EL (cell line): Measurements from ENCODE around the gene BPIFB2.

Experiments used
- DNase-seq: peaks from one replicate; pipeline ENCODE4 v3.0.0-alpha.2; 2016

The BPIFB2 gene

DNA sequence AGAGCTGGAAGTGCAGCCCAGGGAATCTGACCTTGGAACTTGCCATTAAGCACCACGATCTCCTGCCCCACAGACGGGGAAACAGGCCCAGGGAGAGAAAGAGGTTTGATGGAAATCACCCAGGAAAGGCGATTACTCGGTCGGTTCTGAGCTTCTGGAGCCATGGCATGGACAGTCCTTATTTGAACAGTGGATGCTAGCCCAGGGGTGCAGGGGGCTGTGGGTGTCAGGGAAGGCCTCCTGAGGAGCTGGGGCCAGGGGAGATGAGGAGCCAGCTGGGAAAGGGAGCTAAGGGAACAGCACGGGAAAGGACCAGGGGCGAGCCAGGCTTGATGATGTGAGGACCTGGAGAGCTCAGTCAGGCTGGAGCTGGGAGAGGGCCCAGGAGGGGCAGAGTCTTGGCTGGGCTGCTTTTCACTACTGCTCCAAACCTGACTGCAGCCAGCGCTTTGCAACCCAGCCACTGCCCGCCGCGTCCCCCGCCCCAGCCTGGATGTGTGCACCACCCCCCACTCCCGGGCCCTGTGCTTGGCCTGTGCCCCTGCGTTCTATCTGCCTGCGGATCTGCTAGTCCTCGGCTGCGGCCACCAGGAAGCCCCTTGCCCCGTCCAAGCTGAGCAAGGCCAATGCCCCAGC is 21.1 kb upstream of the BPIFB2 start:
- DNase-seq, result no peak

GRCh38 chr20:32987044-32987825 is 20.3 kb upstream of the BPIFB2 start:
- DNase-seq, result no peak

GRCh38 chr20:32988008-32988407 is 19.5 kb upstream of the BPIFB2 start:
- DNase-seq, result no peak

- no peak for DNase-seq
Observed at GRCh38 chr20:32989507-32990283, 17.8 kb upstream of the BPIFB2 start.

- no peak for DNase-seq
Observed at GRCh38 chr20:32990426-32990825, 17.1 kb upstream of the BPIFB2 start.

DNA sequence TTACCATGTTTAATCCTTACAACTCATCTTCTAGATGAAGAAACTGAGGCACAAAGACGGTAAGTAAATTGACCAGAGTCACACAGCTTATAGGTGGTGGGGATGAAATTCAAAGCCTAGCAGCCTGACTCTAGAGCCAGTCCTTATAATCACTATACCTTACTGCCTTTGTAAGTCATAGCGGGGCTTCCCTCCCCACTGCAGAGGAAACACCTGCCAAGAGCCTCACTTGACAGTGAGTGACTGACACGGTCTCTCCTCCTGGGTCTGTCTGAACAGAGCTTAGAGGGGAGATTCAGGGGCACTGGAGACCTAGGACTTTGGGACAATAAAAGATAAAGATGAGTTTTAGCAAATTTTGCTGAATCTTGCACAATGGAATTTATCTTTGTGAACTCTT is 16.1 kb upstream of the BPIFB2 start:
- DNase-seq, result no peak

- no peak for DNase-seq
Observed at GRCh38 chr20:32991792-32992641, 15.5 kb upstream of the BPIFB2 start.

DNA sequence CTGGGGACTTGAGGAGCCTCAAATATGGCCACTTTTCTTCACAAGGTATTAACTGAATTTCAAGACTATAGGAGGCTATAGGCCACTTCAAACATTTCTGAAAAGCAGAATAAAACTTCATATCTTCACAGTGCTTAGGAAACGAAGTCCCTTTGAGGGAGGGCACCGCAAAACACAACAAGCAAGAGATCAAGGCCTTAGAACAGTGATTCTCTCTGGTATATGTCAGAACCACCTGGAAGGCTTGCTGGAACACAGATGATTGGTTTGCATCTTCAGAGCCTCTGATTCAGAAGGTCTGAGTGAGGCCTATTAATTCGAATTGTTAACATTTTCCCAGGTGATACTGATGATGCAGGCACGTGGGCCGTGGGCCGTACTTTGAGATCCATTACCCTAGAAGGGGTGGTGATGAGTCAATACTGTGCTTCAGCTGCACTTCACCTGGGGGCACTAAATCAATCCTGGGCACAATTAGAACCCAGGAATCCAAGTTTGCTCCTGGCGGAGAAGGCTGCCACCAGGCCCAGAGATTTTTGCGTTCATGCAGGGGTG is 13.9 kb upstream of the BPIFB2 start:
- DNase-seq, result no peak

DNA sequence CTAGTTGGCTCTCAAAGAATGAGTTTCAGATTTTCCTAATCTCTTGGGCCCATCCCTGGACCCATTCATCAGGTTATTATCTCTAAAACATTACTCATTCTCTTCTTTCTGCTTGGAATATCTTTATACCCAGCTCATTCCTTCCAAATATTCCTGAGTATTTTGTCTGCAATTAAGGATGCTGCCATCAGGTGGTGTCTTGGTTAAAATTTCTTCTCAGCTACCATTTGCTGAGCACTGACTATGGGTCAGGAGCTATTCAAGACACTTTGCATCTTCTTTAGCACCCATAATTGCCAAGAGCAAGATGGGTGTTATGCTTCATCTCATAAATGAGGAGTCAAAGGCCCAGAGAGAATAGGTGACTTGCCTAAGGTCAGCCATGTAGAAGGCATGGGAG is 11.7 kb upstream of the BPIFB2 start:
- DNase-seq, result no peak

DNA sequence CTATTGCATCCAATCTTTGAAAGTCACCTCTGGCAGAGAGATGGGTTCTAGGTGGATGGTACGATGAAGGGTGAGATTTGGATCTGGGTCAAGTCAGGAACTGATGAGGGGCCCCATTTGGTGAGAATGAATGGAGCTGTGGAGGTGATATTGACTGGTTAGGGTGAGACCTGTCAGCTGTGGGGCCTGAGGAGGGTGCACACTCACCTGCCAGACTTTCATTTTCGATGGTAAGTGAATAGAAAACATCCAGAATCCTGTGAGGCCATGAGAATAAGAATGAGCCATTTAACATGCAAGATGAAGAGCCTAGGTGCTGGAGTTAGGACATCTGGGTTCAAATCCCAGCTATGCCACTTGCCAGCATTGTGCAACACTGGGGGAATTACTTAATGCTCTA is 10.1 kb upstream of the BPIFB2 start:
- no peak for DNase-seq

DNA sequence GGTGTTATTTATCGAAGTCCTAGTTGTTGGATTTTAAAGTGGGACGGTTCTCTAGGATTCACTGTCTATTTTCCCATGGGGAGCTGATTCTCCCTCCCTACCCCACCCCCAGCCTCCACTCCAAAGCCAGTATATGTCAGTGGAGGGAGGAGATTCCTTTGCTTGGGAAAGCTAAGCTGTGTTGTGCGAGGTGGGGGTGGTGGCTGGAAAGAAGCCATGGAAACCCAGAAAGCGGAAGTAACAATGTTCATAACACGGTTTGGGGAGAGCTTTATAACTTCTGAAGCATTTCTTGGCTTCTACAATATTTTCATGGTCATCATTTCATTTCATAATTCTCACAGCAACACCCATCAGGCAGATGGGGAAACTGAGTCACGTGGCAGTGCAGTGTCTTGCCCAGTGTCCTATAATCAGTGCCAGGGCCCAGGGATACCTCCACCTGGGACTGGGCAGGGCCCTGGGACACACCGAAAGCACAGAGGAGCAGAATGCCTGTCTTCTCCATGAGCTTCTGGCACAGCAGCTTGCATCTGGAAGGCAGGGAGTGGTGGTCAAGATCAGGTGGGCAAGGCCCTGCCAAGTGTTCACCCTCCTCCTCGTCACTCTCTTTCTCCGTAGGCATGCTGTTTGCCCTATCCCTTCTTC is 7.8 kb upstream of the BPIFB2 start:
- DNase-seq, result no peak

DNA sequence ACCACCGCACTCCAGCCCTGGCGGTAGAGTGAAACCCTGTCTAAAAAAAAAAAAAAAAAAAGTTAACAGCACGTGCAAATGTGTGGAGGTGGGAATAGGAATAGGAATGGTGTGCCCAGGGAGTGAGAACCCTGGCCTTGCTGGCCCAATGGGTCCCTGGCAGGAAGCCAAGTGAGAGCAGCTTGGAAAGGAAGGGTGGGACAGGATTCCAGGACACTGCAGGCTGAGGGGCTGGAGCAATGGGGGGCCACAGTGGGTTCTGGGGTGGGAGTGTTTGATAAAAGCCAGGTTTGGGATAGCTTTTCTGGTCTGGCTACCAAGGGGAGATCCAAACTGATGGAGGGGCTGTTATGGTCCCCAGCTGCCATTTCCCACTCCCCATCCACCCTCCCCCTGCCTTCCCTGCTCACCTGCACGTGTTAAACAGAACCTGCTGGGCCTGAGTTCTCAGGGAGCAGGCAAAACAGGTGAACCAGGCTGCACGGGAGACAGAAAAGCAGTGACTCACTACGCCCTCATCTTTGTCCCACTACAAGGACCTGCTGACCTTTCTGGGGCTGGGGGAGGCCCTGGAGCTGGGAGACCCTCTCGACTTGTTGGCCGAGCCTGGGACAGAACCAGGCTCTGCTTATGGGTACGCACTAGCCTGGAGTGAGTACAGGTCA is 6.6 kb upstream of the BPIFB2 start:
- DNase-seq, result no peak

DNA sequence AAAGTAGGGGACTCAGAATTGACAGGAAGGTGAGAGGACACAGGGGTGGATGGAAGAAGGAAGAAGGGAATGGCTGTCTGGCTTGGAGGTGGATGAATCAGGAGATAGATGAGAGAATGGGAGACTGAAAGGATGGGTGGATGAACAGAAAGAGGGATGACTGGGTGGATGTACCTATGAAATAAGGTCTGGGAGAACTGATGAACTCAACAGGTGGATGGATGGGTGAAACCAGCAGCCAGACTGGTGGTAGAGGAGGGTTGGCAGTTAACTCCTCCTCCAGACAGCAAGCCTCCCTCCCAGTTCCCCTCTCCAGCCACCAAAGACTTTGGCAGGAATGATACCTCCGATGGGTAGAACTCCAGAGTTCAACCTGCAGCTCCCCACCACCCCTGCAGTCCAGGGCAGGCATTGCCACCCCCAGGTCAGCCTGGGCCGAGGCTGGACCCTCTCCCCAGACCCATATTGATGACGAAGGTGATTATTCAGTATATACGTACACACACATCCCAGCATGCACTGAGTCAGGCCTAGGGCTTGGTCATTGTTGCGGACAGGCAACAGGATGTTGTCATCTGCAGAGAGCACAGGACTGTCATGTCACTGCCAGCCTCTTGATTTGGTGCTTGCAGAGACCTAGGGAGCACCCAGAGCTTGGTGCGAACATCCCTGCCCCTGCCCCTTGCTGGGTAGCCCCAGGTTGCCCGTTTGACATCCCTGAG is 5.3 kb upstream of the BPIFB2 start:
- no peak for DNase-seq

DNA sequence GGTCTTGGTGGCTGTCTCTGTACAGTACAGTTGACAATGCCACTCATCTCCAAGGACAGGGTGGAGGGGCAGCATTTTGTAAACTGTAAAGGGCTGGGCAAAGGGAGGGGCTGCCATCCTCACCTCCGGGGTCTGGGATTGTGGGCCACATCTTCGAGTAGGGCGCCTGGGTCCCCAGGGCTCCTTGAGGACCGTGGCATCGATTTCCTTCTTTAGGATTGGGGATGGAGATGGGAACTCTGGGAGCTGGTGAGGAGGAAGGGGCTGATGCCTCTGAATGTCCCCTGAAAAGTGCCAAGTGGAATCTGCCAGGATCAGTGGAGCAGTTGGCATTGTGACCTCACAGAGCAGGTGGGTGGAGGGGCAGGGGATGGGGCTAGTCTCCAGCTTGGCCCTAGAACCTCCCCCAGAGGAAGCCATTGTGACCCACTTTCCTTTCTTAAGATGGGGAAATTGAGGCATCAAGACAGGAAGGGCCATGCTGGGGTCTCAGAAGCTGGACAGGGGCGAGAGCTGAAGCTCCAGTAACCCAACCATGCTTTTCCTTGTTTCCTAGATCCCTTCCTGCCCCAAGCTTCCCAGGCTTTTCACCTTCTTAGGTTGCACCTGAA is 3.3 kb upstream of the BPIFB2 start, which contains the start of gene SUN5:
Gene SUN5 (minus strand): TSS at position 293 of the 611 bp plus-strand sequence. CDS start 93 bp downstream, at position 200.
- no peak for DNase-seq

GRCh38 chr20:33005132-33005566 is 2.4 kb upstream of the BPIFB2 start:
- no peak for DNase-seq

- no peak for DNase-seq
Observed at GRCh38 chr20:33005908-33006775, 1.4 kb upstream of the BPIFB2 start.

DNA sequence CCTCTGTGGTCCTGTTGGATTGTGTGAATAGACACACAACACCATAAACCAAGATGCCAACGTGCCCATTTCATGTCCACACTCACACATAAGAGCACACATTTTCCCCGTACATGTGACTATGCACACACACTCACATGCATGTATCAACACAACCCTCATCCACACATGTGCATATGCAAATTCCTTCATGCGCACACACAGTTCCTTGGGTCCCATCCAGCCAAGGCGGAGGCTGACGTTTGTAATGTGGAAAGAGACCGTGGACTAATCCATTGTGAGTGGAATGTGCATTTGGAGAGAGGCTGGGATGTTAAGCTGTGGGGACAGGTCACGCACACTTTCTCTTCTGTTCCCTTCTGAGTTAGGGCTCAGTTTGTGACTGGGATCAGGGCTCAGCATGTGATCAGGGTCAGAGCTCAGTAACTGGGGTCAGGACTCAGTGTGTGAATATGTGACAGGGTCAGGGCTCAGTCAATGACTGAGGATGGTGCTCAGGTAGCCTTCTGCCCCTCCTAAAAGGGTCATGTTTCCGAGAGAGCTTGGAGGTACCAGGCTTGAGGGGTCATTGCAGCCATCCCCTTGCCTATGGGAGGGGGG is 628 bp upstream of the BPIFB2 start:
- DNase-seq, result no peak

- no peak for DNase-seq
Observed at GRCh38 chr20:33008336-33009213, 1.1 kb downstream of the BPIFB2 start.
